Left ventricle myocardium inferior (tissue), 1 donor: ENCODE data around the gene ID2. TPM values are rescaled to one million over a fixed set of nuclear protein-coding genes. Genes with fewer than 3 reads are reported as not detected.

Experiments used
- DNase-seq: peaks from one replicate; pipeline ENCODE4 v3.0.0-alpha.2; 2020
- H3K27ac ChIP-seq: fragments of 200-600 bp; replicated peaks from 2 replicates; pipeline ENCODE4 v1.8.0; 2021
- H3K27me3 ChIP-seq: fragments of 200-600 bp; 2 replicates; pipeline ENCODE4 v1.8.0; 2021; ENCODE audit warnings: low read depth
- H3K36me3 ChIP-seq: fragments of 200-600 bp; 2 replicates; pipeline ENCODE4 v1.8.0; 2021
- H3K4me1 ChIP-seq: fragments of 200-600 bp; 2 replicates; pipeline ENCODE4 v1.8.0; 2021
- H3K4me3 ChIP-seq: fragments of 200-600 bp; 2 replicates; pipeline ENCODE4 v1.8.0; 2021; ENCODE audit warnings: mild to moderate bottlenecking, moderate library complexity
- H3K9me3 ChIP-seq: fragments of 200-600 bp; replicated peaks from 2 replicates; pipeline ENCODE4 v1.8.0; 2021
- CTCF ChIP-seq: fragments of 200-600 bp; IDR thresholded peaks from 2 replicates; pipeline ENCODE4 v1.8.0; 2021; ENCODE audit warnings: antibody characterized with exemption, mild to moderate bottlenecking, borderline replicate concordance
- intact Hi-C: fragments of 100-400 bp; cut with micrococcal nuclease; formaldehyde crosslinking; loops from one replicate; pipeline ENCODE4 v1.11.0; 2022
- total RNA-seq: library from RNA; stranded (reverse); fragmentation: NEBNext Ultra II Directional; extraction: Animal tissue kit (Norgen Biotek cat#: 25700); gene quantifications from one replicate; pipeline ENCODE4 v1.2.1, GENCODE V29; 2021
- donor health status: DM: no; HTN: yes; CAD: no; lungs with severe emphysema.

Gene ID2
- total RNA-seq, 1 donor from 2014 or later, result 32.2 TPM

- no peak overlapping the region for H3K4me3 ChIP-seq
- intact Hi-C loops, result no loop called here
- no peak for DNase-seq
- no peak overlapping the region for H3K27ac ChIP-seq
- TF ChIP-seq CTCF, result no peak
- no peaks in the 10 kb centered on the region for H3K36me3 ChIP-seq
- peaks cover 9% of the 10 kb centered on the region for H3K4me1 ChIP-seq
- no peaks in the 10 kb centered on the region for H3K27me3 ChIP-seq
- H3K9me3 ChIP-seq, result no peaks in the 10 kb centered on the region
These were observed 40.4 kb upstream of the ID2 start for GRCh38 chr2:8641301-8641965.

GRCh38 chr2:8642366-8643068, 39.3 kb upstream of the ID2 start:
- TF ChIP-seq CTCF, result no peak
- intact Hi-C loops, result no loop called here
- no peaks in the 10 kb centered on the region for H3K9me3 ChIP-seq
- H3K4me3 ChIP-seq, result no peak overlapping the region
- peaks cover 9% of the 10 kb centered on the region for H3K4me1 ChIP-seq
- no peak overlapping the region for H3K27ac ChIP-seq
- H3K27me3 ChIP-seq, result no peaks in the 10 kb centered on the region
- H3K36me3 ChIP-seq, result no peaks in the 10 kb centered on the region
- DNase-seq, result no peak

- Histone ChIP-seq H3K27ac (no peak overlapping the region), H3K36me3 (no peaks in the 10 kb centered on the region), H3K4me1 (peaks cover 9% of the 10 kb centered on the region), H3K9me3 (no peaks in the 10 kb centered on the region), H3K27me3 (no peaks in the 10 kb centered on the region), H3K4me3 (no peak overlapping the region)
- DNase-seq, result no peak
- no peak for TF ChIP-seq CTCF
- intact Hi-C loops, result no loop called here
These were observed 38.4 kb upstream of the ID2 start for GRCh38 chr2:8643250-8643995.

GRCh38 chr2:8643996-8644356, 37.9 kb upstream of the ID2 start:
- TF ChIP-seq CTCF, result no peak
- DNase-seq, result no peak
- Histone ChIP-seq H3K4me3 (no peak overlapping the region), H3K4me1 (peaks cover 9% of the 10 kb centered on the region), H3K27me3 (no peaks in the 10 kb centered on the region), H3K36me3 (no peaks in the 10 kb centered on the region), H3K27ac (no peak overlapping the region), H3K9me3 (no peaks in the 10 kb centered on the region)
- intact Hi-C loops, result no loop called here

GRCh38 chr2:8644605-8645175, 37.2 kb upstream of the ID2 start:
- intact Hi-C loops, result no loop called here
- Histone ChIP-seq H3K36me3 (no peaks in the 10 kb centered on the region), H3K27ac (no peak overlapping the region), H3K4me3 (peak overlapping the region; percentile 23), H3K4me1 (peaks cover 9% of the 10 kb centered on the region), H3K27me3 (no peaks in the 10 kb centered on the region), H3K9me3 (no peaks in the 10 kb centered on the region)
- peak; percentile 69 for TF ChIP-seq CTCF
- DNase-seq, result peak; percentile 38
